ENCODE measurements around the gene MOSMO. TPM values are rescaled to one million over a fixed set of nuclear protein-coding genes. Genes with fewer than 3 reads are reported as not detected.

Gene MOSMO
- total and polyA plus RNA-seq, 9 of the 15 experiments (the other 6 are each of a cell fraction or from before 2014, with no cell fraction given) = 1.9 to 13.3 (median 7.7) TPM

- TF ChIP-seq NR2C2 (CRISPR knock-in tag; IDR thresholded peaks at IDR 0.05) (no peak), NR2C2 (tag; IDR thresholded peaks at IDR 0.05) (no peak), MBD2 (IDR thresholded peaks at IDR 0.05; ENCODE audit: borderline replicate concordance, low read depth) (no peak), PRPF4 (IDR thresholded peaks at IDR 0.05; ENCODE audit: insufficient read depth, low read depth, low read length, poor library complexity, severe bottlenecking) (no peak), TCF15 (CRISPR knock-in tag; IDR thresholded peaks at IDR 0.05) (no peak), MAX (CRISPR knock-in tag; IDR thresholded peaks at IDR 0.05) (no peak), YBX1 (IDR thresholded peaks at IDR 0.05) (no peak), E2F1 (CRISPR knock-in tag; IDR thresholded peaks at IDR 0.05) (no peak), E2F8 (IDR thresholded peaks at IDR 0.05; ENCODE audit: low read depth, partially characterized antibody) (no peak), NCOA6 (IDR thresholded peaks at IDR 0.05) (no peak)
- H3K79me2 ChIP-seq (ENCODE audit: control insufficient read depth, insufficient read depth, low read length) = no peaks in the 10 kb centered on the region
- no peak for DNase-seq (ENCODE audit: extremely low read depth in 1 of 4, low spot score in 3 of 4)
- no peaks in the 10 kb centered on the region for H3K9me3 ChIP-seq (replicated peaks; ENCODE audit: control insufficient read depth, insufficient read depth, low read depth, low read length)
- POLR2A ChIA-PET = interaction anchor here (0.8 to 1.5 kb wide), 2 partner anchors 10 to 14 kb away, joined by 3 to 4 read pairs; no protein-coding TSS in a partner anchor
- H3K36me3 ChIP-seq (ENCODE audit: control insufficient read depth, insufficient read depth, low read length) = no peaks in the 10 kb centered on the region
- BruUV-seq (replicated peaks) = no TSS peak
- no peak overlapping the region for H3K4me2 ChIP-seq (ENCODE audit: insufficient read depth, low read length)
- CTCF ChIA-PET (ENCODE audit: low intra/inter-chr PET ratio) = no interaction called here
- intact Hi-C loops (cut with micrococcal nuclease) = no loop called here
- no peak overlapping the region for H2AFZ ChIP-seq (ENCODE audit: low read depth, low read length)
- ATAC-seq = no peak
- H3K9me1 ChIP-seq (ENCODE audit: control insufficient read depth, insufficient read depth, low read length) = no peaks in the 10 kb centered on the region
- no peak overlapping the region for H3K27ac ChIP-seq (ENCODE audit: extremely low read depth, low read depth, low read length)
- H3K9ac ChIP-seq (ENCODE audit: insufficient read depth in 1 of 2, low read depth in 2 of 2, low read length in 2 of 2) = no peak overlapping the region
- 0 out of 2 replicates have a peak, but pooled peaks cover 3% of the 10 kb centered on the region for H4K20me1 ChIP-seq (replicated peaks; ENCODE audit: control insufficient read depth, insufficient read depth, low read length)
- no peak for FAIRE-seq
- no peak overlapping the region for H3K4me3 ChIP-seq
- peaks cover 18 to 28% of the 10 kb centered on the region in 2 experiments; a peak in 4 of 5 replicates for H3K27me3 ChIP-seq (ENCODE audit: control insufficient read depth in 2 of 2, insufficient read depth in 2 of 2, low read length in 2 of 2)
- in situ Hi-C loops (cut with MboI) = loop anchor here (25.0 kb wide), 1 partner anchor 297 kb away; no protein-coding TSS in a partner anchor
- peaks cover 0 to 4% of the 10 kb centered on the region in 2 experiments; a peak in 2 of 5 replicates for H3K4me1 ChIP-seq (replicated peaks in 1 of 2; ENCODE audit: control insufficient read depth in 2 of 2, insufficient read depth in 2 of 2, low read length in 2 of 2)
- 0% methylated on average over 4 of the region's 4 CpGs for WGBS (ENCODE audit: insufficient coverage, low coverage, missing lambda C conversion rate)
Measured at GRCh38 chr16:22109258-22109898, 101.5 kb downstream of the MOSMO start.
